Medulla oblongata (tissue), 1 donor: Measurements from ENCODE around the gene ANKDD1A.

Experiments used
- DNase-seq: peaks from one replicate; pipeline ENCODE4 v3.0.0-alpha.2; 2015; ENCODE audit errors: extremely low spot score

ANKDD1A gene

DNA sequence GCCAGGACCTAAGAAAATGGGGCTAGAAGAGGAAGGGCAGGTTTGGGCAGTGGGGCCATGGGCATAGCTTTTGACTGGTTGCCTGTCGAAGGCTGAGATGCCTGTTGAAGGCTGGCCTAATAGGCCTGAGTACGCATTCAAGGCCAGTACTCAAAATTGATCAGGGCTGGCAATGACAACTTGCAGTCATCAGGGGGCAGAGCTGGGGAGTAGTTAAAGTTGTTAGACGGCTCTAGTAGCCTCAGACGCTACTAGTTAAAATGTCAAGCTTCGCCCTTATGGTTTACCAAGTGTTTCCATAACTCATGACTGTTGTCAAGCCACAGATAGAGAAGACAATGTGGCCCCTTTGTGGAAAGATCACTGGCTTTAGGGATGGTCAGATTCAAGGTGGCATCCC, 49.3 kb downstream of the ANKDD1A start:
- no peak for DNase-seq

DNA sequence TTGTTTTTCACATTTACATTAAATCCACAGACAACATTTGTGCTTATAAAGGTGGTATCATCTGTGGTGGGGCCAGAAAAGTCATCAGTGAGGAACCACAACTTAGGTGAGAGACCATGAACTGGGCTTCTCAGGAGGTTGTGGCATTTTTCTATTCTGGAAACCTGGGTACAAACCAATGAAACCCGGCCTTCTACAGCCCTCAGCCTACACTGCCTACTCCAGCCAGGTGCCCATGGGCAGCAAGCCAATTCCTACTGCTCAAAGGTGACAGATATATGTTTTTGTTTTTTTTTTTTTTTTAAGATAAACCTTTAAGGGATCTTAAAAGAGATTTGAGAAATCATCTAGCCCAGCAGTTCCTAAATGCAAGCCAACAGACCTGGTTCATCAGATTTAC, 57.7 kb downstream of the ANKDD1A start:
- no peak for DNase-seq

DNA sequence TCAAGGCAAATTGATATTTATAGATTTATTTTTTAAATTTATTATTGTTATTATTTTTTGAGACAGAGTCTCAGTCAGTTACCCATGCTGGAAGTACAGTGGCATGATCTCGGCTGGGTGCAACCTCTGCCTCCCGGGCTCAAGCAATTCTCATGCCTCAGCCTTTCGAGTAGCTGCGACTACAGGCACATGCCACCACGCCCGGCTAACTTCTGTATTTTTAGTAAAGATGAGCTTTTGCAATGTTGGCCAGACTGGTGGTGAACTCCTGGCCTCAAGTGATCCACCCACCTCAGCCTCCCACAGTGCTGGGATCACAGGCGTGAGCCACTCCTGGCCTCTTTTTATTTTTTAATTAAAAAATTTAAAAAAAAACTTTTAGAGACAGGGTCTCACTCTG, 59.0 kb downstream of the ANKDD1A start:
- no peak for DNase-seq

DNA sequence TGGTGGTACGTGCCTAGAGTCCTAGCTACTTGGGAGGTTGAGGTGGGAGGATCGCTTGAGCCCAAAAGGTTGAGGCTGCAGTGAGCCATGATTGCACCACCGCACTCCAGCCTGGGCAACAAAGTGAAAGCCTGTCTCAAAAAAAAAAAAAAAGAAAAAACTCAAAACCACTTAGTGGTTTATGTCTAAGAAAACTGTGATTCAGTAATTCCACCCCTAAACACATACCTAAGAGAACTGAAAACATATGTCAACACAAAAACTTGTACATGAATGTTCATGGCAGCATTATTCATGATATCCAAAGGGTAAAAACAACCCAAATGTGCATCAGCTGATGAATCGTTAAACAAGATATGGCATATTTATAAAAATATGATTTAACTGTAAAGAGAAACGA, 63.7 kb downstream of the ANKDD1A start:
- no peak for DNase-seq

DNA sequence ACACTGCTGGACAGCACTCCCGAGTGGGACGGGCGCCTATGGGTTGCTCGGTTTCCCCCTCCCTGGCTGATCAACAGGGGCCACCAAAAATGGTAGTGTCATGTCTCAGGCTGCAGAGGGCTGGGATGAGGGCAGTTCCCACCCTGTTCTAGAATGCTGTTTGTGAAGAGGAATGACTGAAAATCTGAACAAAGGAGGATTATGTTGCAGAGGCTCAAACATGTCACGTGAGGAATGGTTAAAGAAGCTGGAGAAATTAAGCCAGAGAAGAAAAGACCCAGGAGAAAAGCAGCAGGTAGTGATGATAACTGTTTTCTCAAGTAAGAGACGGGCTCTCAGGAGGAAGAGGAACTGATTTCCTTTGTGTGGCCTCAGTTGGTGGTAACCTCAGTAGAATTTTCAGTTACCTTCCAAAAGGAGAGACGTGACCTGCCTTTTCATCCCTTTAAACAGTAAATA, 67.6 kb downstream of the ANKDD1A start:
- peak; percentile 50 for DNase-seq

DNA sequence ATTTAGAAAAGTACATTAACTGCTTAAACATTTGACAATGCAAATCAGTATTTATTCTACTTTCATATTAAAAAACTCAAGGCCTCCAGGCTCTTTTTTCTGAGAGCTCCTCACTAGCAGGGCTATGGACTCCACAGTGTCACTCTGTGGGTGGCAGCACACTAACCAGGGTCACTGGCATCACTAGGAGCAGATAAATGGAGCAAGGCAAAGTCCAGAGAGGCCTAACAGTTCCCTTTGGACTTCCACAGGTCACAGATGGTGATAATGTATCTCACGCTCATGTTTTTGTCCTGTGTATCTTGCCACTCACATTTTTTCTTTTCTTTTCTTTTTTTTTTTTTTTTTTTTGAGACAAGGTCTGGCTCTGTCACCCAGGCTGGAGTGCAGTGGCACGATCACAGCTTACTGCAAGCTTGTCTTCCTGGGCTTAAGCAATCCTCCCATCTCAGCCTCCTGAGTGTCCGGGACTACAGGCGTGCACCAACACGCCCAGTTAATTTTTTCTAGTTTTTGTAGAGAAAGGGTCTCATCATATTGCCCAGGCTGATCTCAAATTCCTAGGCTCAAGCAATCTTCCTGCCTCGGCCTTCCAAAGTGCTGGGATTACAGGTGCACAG, 70.2 kb downstream of the ANKDD1A start:
- peak; percentile 26 for DNase-seq

DNA sequence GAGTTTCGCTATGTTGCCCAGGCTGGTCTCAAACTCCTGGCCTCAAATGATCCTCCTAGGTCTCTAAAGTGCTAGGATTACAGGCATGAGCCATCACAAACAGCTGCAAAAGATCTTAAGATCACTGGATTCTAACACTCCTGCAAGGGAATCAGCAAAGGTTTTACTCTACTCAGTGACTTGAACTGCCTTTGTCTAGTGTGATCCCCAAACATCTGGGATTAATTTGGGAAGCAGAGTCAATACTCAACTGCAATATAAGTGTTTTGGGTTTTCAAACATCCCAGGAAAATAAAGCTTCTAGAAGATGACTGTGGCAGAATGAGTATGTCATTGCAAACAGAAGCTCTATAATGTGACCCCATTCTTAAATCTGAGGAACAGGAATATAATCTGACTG, 70.8 kb downstream of the ANKDD1A start:
- no peak for DNase-seq

DNA sequence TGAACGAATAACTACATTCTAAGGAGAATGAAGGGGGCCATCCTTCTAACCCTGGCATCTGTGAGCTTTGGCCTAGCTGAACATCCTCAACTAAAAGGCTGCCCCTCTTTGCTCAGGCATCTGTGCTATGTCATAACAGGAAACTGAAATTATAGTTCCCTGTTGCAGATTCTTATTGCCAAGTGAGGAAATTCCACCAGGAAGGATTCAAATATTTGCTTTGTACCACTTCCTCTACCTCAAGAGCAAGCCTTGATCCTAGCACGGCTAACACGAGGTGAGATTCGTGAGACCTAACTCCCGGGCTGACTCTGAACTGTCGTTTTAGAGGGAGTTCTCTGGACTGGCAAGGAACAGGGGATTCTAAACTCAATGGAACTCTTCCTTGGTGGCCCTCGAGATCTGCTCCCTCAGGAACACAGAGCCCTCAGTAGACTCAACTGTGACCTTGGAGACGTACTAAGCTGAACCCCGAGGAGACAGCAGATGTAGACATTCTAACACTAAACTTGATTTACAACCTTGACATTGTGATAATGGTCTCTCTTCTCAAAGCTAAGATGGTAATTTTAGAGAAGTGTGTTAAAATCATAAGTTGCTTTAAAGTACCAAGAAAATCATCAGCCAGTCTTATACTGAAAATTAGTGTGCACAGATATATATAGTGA, 73.8 kb downstream of the ANKDD1A start:
- peak; percentile 19 for DNase-seq

DNA sequence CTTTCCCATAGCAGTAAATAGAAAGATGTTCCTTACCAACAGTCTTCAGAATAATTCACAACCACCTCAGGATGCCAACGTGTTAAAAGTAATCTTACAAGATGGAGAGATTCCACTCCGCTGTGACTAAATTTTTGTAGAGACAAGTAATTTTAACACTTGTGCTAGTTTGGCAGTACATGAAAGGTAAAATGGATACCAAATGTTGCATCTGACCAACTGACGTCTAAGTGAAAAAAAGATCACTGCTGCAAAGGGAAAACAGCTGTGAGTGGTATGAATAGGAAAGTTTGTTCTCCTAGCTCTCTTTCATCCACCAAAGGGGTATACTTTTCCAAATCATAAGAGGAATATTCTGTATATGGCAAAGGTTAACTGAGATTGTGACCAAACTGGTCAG, 75.4 kb downstream of the ANKDD1A start:
- DNase-seq = no peak

DNA sequence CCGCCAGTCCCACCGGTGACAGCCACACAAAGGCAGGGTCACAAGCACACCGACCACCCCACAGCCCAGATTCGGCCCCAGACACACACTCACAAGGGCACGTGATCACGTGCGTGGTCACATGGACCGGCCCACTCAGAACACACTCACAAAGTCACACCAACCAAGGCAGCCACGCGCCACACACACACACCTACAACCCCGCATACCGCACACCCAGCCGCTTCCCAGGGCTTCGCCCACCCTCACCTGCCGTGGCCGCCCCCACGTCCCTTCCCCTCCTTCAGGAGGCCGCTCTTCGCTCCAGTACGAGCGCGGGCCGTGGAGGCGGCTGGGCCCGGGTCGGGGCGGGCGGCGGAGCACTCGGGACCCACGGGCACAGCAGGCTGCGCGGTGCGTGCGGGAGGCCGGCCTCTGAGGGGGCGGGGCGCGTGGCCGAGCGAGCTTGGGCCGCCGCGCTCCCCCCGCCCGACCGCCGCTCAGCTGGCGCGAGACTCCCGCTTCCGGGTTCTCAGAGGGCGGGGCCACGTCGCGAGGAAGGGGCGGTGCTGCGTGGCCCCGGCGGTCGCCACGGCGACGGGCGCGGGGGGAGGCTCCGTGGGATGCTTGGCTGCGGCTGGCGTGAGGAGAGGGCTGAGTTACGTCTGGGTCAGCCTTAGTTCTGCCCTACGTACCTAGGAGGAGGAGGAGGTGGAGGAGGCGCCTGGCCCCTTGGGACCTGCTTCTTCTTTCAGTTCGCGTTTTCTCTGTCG, 77.9 kb downstream of the ANKDD1A start, which contains the start of gene SPG21:
TSS of gene SPG21 (minus strand) at position 499 of the 752 bp plus-strand sequence. CDS start 6,345 bp downstream, outside the sequence.
- DNase-seq = peak; percentile 96

DNA sequence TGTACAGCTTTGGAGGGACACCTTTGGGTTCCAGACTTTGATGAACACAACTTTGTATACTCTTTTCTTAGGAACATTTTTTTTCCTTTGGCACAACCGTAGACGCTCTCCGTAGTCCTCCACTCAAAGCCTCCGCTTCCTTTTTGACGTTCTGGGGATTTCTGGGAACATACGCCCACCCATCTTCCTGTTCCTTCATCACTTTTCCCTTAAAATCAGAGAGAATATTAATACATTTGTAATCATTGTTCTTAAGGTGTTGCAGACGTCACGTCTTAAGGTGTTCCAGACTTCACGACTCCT, 78.4 kb downstream of the ANKDD1A start:
- no peak for DNase-seq

DNA sequence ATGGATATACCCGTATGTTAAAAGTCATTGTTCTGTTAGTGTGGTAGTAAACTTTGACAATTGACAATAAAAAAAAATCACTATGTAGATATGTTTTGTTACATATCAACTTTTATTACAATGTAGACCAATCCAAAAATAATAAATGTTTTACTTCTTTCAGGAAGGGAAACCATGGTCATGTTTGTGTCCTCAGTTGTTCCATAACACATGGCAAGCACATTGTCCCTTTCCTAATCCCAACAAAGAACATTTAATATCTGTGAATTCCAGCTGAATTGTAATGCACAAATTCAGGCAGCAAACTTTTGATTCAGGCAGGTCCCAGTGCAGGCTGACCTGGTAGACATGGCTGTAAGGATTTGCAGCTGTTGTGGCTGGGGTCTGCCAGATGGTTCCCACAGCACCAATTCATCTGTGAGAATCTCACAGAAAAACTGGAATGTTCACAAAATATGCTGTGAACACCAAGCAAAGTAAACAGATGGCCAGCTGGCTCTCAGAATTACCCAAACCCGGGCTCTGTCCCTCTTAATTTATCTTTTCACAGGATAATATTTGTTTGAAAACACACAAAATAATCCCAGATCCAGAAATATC, 79.9 kb downstream of the ANKDD1A start:
- no peak for DNase-seq

DNA sequence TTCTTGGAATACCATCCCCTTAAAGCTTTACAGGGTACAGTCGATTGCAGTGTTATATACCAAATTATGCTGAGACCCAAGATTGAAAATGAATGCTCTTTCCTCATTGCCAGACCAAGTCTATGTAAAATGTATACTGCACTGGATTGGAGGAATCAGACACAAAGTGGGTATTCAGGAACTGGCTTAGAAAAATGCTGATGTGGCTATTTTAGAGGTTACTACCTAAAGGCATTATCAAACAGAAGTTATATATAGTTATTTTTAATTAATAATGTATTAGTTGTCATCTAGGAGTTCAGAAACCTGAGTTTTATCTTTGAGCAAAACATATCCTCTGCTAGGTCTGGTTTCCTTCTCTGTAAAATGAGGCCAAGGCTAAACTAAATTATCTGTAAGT, 81.6 kb downstream of the ANKDD1A start:
- no peak for DNase-seq

DNA sequence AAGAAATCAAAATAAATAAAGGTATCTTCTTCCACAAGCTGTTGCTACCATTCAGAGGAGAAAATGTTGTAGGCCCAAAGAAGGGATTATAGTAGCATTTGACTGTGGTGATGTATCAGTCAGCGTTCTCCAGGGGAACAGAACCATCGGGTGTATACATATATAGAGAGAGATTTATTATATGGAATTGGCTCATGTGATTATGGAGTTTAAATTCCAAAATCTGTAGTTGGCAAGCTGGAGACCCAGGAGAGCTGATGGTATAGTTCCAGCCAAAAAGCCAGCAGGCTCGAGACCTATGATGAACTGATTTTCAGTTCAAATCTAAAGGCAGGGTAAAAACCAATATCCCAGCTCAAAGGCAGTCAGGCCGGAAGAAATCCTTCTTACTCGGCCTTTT, 85.4 kb downstream of the ANKDD1A start:
- no peak for DNase-seq

DNA sequence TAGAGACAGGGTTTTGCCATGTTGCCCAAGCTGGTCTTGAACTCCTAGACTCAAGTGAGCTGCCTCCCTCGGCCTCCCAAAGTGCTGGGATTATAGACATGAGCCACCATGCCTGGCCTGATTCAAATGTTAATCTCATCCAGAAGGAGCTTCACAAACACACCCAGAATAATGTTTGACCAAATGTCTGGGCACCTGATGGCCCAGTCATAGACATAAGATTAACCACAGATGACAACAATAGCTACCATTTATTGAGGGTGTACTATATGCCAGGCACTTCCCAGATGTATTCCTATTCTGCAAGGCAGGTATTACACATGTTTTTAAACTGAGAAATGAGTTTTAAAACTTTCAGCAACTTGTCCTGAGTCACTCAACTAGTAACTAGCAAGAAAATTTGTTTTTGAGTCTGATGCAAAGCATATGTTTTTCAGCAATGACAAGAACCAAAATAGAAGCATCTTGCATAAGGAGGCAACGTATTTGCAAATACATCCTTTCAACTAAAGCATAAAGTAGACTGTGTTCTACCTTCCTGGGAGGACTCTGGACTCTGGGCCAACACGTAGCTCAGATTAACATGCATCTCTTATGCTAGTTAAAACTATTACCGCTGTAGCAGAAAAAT, 86.2 kb downstream of the ANKDD1A start:
- DNase-seq = no peak

DNA sequence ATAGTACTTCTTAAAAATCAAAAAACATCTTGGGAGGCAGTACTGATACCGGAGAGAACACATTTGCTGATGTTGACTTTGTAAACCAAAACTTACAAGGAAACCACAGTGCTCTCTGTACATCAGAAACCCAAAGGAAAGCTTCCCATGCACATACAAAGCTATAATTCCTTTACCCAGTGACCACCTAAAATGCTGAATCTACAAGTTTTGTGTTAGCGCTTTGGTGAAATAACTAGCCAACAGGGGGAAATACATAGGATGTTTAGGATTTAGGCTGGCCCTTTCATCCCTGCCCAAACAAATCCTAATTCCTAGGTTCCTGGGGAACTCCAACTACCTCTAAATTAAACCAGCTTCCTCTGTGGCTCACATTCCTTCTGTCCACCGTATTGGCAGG, 93.3 kb downstream of the ANKDD1A start:
- DNase-seq = no peak

DNA sequence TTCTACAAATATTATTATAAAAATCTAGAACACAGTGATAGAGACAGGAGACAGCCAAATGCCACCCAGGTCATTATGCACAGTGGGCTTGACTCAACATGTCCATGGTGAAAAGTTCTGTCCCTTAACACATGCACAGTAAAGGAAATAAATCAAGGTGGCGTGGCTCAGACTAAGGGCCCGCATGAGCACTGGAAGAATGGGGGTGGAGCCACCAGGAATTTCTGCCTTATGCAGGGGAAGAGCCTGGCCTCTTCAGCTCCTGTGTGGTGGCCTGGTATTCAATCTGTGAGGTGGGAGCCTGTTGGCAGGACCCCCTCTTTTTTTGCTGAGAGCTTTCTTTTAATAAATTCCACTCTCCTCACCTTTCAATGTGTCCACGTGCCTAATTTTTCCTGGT, 95.2 kb downstream of the ANKDD1A start:
- no peak for DNase-seq
